Effector CD4-positive, alpha-beta T cell (primary cell): ENCODE data around the gene PI4KA.

Source experiments
- DNase-seq: peaks from one replicate; pipeline ENCODE4 v3.0.0-alpha.2; 2020

The PI4KA gene

DNA sequence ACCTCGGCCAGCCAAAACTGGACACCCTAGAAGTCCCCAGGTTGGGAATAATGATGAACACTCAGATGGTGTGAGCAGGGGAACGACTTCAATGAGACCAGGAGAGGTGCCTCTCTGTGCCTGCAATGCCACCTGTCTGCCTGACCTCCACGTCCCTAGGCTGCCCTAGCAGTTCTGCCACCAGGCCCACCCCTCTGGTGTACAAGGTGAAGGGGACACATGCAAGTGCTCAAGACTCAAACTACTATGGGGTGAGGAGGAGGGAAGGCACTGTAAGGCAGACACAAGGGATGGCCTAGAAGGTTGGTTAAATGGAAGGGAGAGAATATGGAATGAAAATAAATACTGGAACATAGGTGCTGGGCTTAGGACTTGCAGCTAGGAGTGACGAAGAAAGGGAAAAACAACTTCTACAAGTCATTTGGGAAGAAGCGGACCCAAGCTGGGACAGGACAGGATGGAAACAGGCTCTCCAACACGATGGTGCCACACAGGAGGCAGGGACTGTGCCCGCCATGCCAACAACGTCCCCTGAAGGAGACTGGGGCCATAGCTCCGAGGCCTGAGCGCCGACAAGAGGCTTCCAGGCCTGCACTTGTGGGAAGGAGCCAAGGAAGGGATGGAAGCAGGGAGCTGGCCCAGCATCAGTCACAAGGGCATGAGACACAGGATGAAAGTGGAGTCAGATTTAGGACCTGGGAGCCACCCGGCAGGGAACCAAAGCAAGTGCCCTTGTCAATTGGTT is 66.2 kb downstream of the PI4KA start:
- DNase-seq, result no peak

DNA sequence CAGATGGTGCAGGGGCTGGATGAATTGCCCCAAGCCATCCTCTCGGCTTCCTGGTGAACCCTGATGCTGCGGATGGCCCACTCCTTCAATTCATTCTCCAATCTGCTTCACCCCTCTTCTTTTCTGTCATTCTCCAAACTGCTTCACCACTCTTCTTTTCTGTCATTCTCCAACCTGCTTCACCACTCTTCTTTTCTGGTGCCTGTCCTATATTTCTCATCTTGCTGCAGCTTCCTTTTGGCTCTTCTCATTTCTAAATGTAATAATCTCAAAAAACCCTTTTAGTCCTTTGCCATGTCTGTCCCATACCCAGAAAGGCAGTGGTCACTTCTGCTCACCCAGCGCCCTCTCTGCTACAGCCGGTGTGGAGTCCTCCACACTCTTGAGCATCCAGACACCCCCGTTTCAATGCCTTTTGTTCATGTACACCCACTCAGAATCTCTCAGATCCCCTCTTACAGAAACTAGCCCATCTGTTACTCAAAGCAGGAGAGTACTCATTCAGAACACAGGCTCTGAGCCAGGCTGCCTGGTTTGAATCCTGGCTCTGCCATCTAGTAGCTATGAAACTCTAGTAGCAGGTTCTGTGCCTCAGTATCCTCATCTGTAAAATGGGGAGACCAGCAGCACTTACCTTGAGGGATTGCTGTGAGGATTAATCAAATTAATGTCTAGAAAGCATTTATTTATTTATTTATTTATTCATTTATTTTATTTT is 69.8 kb downstream of the PI4KA start:
- DNase-seq, result no peak

DNA sequence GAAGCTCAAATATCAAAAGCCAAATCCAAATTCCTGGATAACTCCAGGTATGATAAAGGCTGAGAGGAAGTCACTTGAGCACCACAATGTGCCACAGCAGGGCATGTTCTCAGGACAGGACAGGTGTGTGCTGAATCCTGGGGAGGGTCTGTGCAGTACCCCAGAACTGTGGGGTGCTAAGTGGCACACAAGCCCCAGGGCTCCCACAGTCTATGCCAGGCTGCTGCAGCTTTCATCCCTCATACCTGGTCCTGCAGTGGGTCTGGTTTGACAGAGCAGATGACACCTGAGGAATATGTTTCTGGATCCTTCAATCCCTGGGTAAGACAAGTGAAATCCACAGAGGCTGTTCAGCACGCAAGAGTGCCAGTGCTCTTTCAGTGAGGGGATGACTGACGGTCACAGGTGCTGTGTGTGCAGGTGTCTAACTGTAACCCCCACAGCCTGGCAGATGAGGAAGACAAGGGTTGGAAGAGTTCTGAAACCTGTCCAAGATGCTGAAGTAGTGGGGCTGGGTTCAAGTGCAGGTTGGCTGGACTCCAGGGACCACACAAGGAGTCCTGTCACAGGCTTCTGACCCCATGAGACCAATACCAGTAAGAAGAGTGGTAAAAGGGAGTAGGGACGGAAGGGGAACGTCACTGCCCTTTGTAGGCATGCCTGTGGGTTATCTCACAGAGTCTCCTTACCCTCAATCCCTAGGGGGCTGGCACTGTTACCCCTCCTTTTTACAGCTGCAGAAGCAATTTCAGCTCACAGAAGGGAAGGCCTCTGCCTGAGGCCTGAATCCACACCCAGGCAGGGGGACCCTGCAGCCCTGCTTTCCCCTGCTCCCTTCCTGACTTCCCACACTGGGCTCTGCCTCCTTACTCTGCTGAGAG is 70.6 kb downstream of the PI4KA start:
- no peak for DNase-seq

DNA sequence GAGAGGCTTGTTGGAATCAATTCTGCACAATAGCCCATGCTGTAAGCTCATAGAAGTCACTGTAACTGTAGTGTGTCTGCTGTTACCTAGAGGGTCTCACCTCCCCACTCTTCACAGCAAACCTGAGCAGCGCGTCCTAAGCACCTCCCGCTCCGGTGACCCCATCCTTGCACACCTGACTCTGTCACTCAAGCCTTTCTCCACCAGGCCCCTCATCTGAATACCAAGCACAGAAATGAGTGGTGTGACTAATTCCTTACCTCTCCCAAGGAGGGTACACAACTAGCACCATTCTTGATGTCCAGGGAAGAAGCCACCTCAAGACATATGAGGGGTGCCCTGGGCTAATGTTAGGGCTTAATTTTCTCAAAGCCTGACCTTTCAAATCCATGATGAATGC is 71.4 kb downstream of the PI4KA start:
- no peak for DNase-seq

DNA sequence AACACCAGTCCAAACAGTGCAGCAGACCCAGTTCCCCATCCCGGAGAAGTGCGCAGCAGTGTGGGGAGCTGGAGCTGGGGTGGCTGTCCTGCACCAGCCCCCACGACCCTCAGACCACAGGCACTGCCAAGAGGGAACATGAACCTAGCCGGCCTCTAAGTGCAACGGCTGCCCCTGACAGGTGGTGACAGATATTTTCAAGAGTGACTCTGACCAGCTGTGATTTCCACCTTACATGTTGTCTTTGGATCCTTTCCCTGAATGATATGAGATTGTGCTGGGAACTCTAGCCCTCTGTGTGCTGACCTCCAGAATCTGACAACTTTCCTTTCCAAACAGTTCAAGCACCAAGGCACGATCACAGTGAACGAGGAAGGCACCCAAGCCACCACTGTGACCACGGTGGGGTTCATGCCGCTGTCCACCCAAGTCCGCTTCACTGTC is 72.1 kb downstream of the PI4KA start:
- DNase-seq, result no peak

DNA sequence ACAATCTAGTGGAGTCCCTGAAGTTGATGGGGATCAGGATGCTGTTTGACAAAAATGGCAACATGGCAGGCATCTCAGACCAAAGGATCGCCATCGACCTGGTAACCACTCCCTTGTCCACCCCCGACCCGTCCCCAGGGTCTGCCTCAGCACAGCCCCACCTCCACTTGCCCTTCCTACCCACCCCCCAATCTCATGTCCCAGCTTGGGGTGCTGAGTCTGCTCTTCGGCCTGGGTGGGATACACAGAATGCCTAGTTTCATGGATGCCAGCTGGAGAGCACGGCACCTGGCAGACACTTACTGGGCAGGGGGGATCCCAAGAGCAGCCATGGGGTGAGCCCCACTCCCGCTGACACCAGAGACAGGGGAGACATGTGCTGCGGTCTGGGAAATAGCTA is 72.6 kb downstream of the PI4KA start:
- no peak for DNase-seq

DNA sequence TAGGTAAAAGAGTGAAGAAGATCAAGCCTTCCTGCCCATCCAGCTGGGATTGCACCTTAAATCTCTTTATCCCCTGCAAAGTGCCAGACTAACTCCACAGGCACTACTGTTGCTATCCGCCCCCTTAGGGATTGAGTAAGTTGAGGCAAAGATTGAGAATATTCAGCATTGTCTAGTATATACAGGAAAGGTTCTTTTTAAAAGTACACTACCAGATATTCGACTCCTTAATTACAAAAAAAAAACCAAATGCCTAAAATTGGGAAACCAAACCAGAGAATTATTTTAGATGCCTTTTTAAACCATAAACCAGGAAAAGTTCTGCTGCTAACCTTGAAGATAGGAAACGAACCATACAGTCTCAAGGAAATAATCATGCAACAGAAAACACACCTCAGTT is 73.2 kb downstream of the PI4KA start:
- no peak for DNase-seq

DNA sequence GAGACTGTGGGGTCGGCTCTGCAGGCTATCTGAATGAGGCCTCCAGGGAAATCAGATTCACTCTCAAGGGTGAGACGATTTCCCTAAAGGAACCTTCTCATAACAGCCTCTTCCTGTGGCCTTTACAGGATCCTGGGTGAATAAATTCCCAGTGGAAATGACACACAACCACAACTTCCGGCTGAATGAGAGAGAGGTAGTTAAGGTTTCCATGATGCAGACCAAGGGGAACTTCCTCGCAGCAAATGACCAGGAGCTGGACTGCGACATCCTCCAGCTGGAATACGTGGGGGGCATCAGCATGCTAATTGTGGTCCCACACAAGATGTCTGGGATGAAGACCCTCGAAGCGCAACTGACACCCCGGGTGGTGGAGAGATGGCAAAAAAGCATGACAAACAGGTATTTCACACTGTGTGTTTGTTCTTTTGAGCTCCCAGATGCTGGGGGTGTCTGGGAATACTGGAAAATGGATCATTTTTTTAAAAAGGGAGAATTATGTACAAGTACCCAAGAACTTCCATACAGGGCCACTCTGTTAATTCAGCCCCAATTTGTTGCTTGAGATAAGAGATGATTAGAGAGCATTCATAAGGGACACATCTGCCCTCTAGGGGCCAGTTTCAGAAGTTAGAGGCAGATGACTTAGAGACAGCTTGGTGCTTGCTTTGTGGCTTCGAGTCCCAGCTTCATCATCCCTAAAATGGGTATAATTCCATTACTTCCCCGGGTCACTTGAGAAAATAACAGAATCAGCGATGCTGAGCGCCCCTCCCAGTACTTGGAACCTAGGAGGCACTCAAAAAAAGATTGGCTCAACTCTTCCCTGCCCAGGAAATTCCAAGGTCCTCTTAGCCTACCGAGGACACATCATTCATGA is 74.5 kb downstream of the PI4KA start:
- peak; percentile 20 for DNase-seq

- DNase-seq, result no peak
Observed at GRCh38 chr22:20783300-20783673, 75.3 kb downstream of the PI4KA start.

GRCh38 chr22:20782596-20783299 is 75.9 kb downstream of the PI4KA start:
- no peak for DNase-seq

- no peak for DNase-seq
Observed at GRCh38 chr22:20782083-20782482, 76.5 kb downstream of the PI4KA start.

GRCh38 chr22:20781272-20781990 is 77.2 kb downstream of the PI4KA start:
- no peak for DNase-seq

- no peak for DNase-seq
Observed at GRCh38 chr22:20779818-20780158, 78.8 kb downstream of the PI4KA start.

DNA sequence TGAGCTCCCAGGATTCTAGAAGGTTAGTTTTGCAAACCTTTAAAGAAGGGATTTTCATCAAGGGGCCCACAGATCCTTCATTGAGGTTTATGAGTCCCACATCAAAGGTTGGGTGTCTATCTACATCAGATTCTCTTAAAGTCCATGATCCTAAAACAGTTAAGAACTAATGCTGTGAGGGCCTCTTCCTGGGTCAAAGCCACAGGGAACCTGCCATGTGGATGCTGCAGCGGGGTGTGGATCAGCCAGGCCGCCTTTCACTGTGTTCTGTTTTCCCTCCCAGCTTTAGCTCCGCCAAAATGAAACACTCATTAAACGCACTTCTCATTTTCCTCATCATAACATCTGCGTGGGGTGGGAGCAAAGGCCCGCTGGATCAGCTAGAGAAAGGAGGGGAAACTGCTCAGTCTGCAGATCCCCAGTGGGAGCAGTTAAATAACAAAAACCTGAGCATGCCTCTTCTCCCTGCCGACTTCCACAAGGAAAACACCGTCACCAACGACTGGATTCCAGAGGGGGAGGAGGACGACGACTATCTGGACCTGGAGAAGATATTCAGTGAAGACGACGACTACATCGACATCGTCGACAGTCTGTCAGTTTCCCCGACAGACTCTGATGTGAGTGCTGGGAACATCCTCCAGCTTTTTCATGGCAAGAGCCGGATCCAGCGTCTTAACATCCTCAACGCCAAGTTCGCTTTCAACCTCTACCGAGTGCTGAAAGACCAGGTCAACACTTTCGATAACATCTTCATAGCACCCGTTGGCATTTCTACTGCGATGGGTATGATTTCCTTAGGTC is 79.4 kb downstream of the PI4KA start:
- no peak for DNase-seq

- no peak for DNase-seq
Observed at GRCh38 chr22:20777420-20778177, 81.0 kb downstream of the PI4KA start.

- DNase-seq, result no peak
Observed at GRCh38 chr22:20776624-20777405, 81.8 kb downstream of the PI4KA start.

- no peak for DNase-seq
Observed at GRCh38 chr22:20775342-20775895, 83.2 kb downstream of the PI4KA start.

DNA sequence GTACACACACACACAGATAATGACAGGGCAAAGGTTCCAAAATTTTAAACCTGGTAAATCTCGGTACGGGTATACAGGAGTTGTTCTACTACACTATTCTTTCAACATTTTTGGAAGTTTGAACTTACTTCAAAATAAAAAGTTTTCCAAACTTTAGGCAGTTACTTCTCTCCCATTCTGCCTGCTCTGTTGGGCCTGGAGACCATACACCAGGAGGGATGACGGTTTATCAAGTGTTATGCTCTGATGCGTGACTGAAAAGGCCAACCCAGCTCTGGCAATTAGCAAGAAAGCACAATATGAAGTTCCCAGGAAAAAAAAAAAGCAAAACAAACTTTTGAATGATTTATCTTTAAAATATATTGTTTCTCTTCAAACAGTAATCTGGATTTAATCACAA is 83.7 kb downstream of the PI4KA start:
- DNase-seq, result no peak
